Endothelial cell (in vitro differentiated cells): ENCODE data around the gene OXNAD1. TPM values are rescaled to one million over a fixed set of nuclear protein-coding genes. Genes with fewer than 3 reads are reported as not detected.
A peak's percentile ranks its signal among the peaks of the same experiment; 100 is the strongest.

Experiments
- DNase-seq: peaks from one replicate; pipeline ENCODE4 v3.0.0; 2021; ENCODE audit warnings: low spot score
- H3K27ac Mint-ChIP-seq: one replicate; pipeline ENCODE4 v1.8.0; 2021; ENCODE audit warnings: mixed read lengths, inconsistent platforms; ENCODE audit not compliant: unreplicated experiment
- H3K27me3 Mint-ChIP-seq: one replicate; pipeline ENCODE4 v1.8.0; 2021; ENCODE audit warnings: mild to moderate bottlenecking, moderate library complexity, mixed read lengths, inconsistent platforms; ENCODE audit not compliant: unreplicated experiment
- H3K36me3 Mint-ChIP-seq: one replicate; pipeline ENCODE4 v1.8.0; 2021; ENCODE audit warnings: mild to moderate bottlenecking, low read depth, mixed read lengths, inconsistent platforms; ENCODE audit not compliant: unreplicated experiment
- H3K4me1 Mint-ChIP-seq: one replicate; pipeline ENCODE4 v1.8.0; 2021; ENCODE audit warnings: mild to moderate bottlenecking, mixed read lengths, inconsistent platforms; ENCODE audit not compliant: unreplicated experiment
- H3K4me3 Mint-ChIP-seq: one replicate; pipeline ENCODE4 v1.8.0; 2021; ENCODE audit warnings: mild to moderate bottlenecking, mixed read lengths, inconsistent platforms; ENCODE audit not compliant: unreplicated experiment
- H3K9me3 Mint-ChIP-seq: one replicate; pipeline ENCODE4 v1.8.0; 2021; ENCODE audit warnings: mixed read lengths, inconsistent platforms; ENCODE audit not compliant: unreplicated experiment
- total RNA-seq: library from RNA; stranded (reverse); fragmentation: NEBNext Ultra II Directional; extraction: Animal tissue kit (Norgen Biotek cat#: 25700); gene quantifications from one replicate; pipeline ENCODE4 v1.2.1, GENCODE V29; 2021; ENCODE audit not compliant: unreplicated experiment
- TF ChIP-seq, protein P1 (sequence below): fragments of 200-600 bp; sonication (generic); IDR thresholded peaks from one replicate; pipeline ENCODE4 v1.5.0; 2021; ENCODE audit warnings: antibody characterized with exemption; ENCODE audit not compliant: unreplicated experiment

The OXNAD1 gene
- total RNA-seq, 1 donor from 2014 or later, result 10.9 TPM

DNA sequence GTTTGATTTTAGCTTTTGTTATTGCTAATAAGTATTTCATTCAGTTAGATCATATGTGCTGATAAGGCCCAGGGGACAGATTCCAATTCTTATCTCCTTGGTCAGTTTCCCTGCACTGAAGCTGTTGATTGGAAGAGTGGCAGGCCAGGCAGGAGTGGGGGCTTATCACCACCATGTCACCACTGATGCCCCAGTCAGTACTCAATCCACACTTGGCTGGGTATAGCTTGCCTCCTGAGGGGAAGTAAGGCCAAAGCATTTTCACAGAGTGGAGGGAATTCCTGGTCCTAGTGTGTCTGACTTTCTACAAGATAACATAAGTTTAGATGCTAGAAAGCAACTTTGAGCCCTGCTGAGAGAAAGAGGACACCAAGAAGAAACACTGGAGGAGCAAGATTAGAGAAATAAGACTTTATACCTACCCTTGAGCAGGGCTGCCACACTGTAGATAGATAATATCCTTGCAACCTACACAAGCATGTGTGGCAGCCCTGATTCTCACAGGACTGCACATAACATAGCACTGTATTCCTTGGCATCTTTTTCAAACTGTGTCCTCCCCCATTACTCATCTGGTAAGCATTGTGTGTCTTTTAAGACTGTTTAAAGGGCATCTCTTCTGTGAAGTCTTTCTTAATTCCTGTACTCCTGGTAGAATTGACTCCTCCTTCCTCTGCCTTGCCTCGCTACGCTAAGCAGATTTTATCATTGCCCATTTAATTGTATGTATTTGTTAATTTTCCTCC lies 24.3 kb downstream of the OXNAD1 start:
- Mint-ChIP-seq H3K4me3 (no peak overlapping the region), H3K9me3 (no peaks in the 10 kb centered on the region), H3K27ac (no peak overlapping the region), H3K36me3 (peaks cover 11% of the 10 kb centered on the region), H3K4me1 (peaks cover 12% of the 10 kb centered on the region), H3K27me3 (no peaks in the 10 kb centered on the region)
- TF ChIP-seq, protein P1, sequence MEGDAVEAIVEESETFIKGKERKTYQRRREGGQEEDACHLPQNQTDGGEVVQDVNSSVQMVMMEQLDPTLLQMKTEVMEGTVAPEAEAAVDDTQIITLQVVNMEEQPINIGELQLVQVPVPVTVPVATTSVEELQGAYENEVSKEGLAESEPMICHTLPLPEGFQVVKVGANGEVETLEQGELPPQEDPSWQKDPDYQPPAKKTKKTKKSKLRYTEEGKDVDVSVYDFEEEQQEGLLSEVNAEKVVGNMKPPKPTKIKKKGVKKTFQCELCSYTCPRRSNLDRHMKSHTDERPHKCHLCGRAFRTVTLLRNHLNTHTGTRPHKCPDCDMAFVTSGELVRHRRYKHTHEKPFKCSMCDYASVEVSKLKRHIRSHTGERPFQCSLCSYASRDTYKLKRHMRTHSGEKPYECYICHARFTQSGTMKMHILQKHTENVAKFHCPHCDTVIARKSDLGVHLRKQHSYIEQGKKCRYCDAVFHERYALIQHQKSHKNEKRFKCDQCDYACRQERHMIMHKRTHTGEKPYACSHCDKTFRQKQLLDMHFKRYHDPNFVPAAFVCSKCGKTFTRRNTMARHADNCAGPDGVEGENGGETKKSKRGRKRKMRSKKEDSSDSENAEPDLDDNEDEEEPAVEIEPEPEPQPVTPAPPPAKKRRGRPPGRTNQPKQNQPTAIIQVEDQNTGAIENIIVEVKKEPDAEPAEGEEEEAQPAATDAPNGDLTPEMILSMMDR, result no peak
- no peak for DNase-seq

- H3K27ac Mint-ChIP-seq, result peak overlapping the region; percentile 80
- no peaks in the 10 kb centered on the region for H3K27me3 Mint-ChIP-seq
- H3K4me1 Mint-ChIP-seq, result peaks cover 12% of the 10 kb centered on the region
- no peak overlapping the region for H3K4me3 Mint-ChIP-seq
- DNase-seq, result peak; percentile 58
- H3K9me3 Mint-ChIP-seq, result no peaks in the 10 kb centered on the region
- TF ChIP-seq, protein P1, result peak; percentile 58
- peaks cover 16% of the 10 kb centered on the region for H3K36me3 Mint-ChIP-seq
Measured at GRCh38 chr3:16290007-16290826, 25.2 kb downstream of the OXNAD1 start.

DNA sequence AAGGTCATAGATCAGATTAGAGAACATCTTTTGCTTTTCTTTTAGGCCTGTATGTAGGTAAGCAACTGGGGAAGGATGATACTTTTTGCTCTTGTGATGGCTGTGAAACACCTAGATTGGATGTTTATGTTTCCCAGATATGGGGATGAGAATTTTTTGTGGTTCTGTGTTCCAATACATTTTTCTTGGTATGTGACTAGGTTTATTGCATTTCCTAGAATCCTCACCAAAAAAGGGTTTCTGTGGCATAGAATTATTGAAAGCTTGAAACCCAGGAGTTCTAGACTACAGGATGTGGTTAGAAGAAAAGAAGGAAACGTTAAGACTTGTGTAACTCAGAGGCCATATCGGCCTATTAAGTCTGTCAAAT lies 25.8 kb downstream of the OXNAD1 start:
- DNase-seq, result no peak
- peak overlapping the region; percentile 80 for H3K27ac Mint-ChIP-seq
- H3K4me1 Mint-ChIP-seq, result peaks cover 15% of the 10 kb centered on the region

DNA sequence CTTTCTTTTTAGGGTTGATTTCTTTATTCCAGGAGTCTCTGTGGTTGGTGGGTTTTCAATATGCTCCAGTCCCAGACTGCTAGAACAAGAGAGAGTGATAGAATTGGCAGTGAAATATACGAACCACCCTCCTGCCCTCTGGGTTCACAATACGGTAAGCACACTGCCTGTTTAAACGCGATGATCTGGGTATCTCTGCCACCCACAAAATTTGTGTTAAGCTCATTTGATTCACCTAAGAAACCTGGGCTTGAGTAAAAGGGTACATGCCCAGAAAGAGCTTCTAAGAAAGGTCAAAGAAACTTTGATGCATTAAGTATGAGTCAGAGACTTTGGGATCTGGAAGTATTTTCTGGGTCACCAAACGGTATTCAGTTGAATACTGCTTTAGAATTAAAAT lies 29.8 kb downstream of the OXNAD1 start:
- TF ChIP-seq, protein P1, result no peak
- DNase-seq, result no peak
- H3K27me3 Mint-ChIP-seq, result no peaks in the 10 kb centered on the region

More for the DNA sequence above, 25.8 kb downstream of the OXNAD1 start:
- Mint-ChIP-seq H3K27me3 (no peaks in the 10 kb centered on the region), H3K4me3 (no peak overlapping the region), H3K9me3 (no peaks in the 10 kb centered on the region), H3K36me3 (peaks cover 21% of the 10 kb centered on the region)
- TF ChIP-seq, protein P1, result no peak

More for the DNA sequence above, 29.8 kb downstream of the OXNAD1 start:
- H3K36me3 Mint-ChIP-seq, result peaks cover 49% of the 10 kb centered on the region
- no peak overlapping the region for H3K4me3 Mint-ChIP-seq
- H3K4me1 Mint-ChIP-seq, result peaks cover 15% of the 10 kb centered on the region
- no peak overlapping the region for H3K27ac Mint-ChIP-seq
- H3K9me3 Mint-ChIP-seq, result no peaks in the 10 kb centered on the region
